ENCODE data around the gene TTC21A.

GRCh38 chr3:39164414-39164813, 56.9 kb downstream of the TTC21A start:
- no peak for TF ChIP-seq POLR2A (IDR thresholded peaks at IDR 0.05)
- TF ChIP-seq, protein P1, sequence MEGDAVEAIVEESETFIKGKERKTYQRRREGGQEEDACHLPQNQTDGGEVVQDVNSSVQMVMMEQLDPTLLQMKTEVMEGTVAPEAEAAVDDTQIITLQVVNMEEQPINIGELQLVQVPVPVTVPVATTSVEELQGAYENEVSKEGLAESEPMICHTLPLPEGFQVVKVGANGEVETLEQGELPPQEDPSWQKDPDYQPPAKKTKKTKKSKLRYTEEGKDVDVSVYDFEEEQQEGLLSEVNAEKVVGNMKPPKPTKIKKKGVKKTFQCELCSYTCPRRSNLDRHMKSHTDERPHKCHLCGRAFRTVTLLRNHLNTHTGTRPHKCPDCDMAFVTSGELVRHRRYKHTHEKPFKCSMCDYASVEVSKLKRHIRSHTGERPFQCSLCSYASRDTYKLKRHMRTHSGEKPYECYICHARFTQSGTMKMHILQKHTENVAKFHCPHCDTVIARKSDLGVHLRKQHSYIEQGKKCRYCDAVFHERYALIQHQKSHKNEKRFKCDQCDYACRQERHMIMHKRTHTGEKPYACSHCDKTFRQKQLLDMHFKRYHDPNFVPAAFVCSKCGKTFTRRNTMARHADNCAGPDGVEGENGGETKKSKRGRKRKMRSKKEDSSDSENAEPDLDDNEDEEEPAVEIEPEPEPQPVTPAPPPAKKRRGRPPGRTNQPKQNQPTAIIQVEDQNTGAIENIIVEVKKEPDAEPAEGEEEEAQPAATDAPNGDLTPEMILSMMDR (IDR thresholded peaks at IDR 0.05): no peak
